Measurements from ENCODE around the gene MRC2. TPM values are rescaled to one million over a fixed set of nuclear protein-coding genes. Genes with fewer than 3 reads are reported as not detected.
A peak's percentile ranks its signal among the peaks of the same experiment; 100 is the strongest.

MRC2 gene
- total and polyA plus RNA-seq, 2 of the 13 experiments (the other 11 are each of a cell fraction or from before 2014, with no cell fraction given), result not detected

- peak; percentile 28; the same call in 1 of the 2 replicates for TF ChIP-seq IRX3 (CRISPR knock-in tag; IDR thresholded peaks at IDR 0.05; ENCODE audit: borderline replicate concordance, low read depth)
- no peak for TF ChIP-seq NR2C2 (CRISPR knock-in tag; IDR thresholded peaks at IDR 0.05; ENCODE audit: borderline replicate concordance)
- no peak for TF ChIP-seq STAT5B (CRISPR knock-in tag; IDR thresholded peaks at IDR 0.05)
- TF ChIP-seq MXD4 (CRISPR knock-in tag; IDR thresholded peaks at IDR 0.05), result no peak
- 0 out of 2 replicates have a peak, but pooled peaks have one; percentile 53 for TF ChIP-seq ZNF34 (CRISPR knock-in tag; IDR thresholded peaks at IDR 0.05; ENCODE audit: borderline replicate concordance)
- TF ChIP-seq GATAD1 (CRISPR knock-in tag; IDR thresholded peaks at IDR 0.05), result 0 out of 2 replicates have a peak, but pooled peaks have one; percentile 28
- no peak for TF ChIP-seq RORA (CRISPR knock-in tag; IDR thresholded peaks at IDR 0.05)
- TF ChIP-seq SIN3B (IDR thresholded peaks at IDR 0.05; ENCODE audit: low read length), result no peak
- peak; percentile 98 for TF ChIP-seq RAD21 (CRISPR knock-in tag; IDR thresholded peaks at IDR 0.05)
- TF ChIP-seq KDM4B (CRISPR knock-in tag; IDR thresholded peaks at IDR 0.05), result 0 out of 2 replicates have a peak, but pooled peaks have one; percentile 6
- 0 out of 2 replicates have a peak, but pooled peaks have one; percentile 21 for TF ChIP-seq MEIS1 (CRISPR knock-in tag; IDR thresholded peaks at IDR 0.05; ENCODE audit: borderline replicate concordance)
- no peak for TF ChIP-seq ARNT (IDR thresholded peaks at IDR 0.05)
- no peak for TF ChIP-seq ZSCAN31 (CRISPR knock-in tag; IDR thresholded peaks at IDR 0.05; ENCODE audit: low read depth)
- TF ChIP-seq NFIC (IDR thresholded peaks at IDR 0.05; ENCODE audit: low read length), result no peak
- no peak for TF ChIP-seq ASH2L (IDR thresholded peaks at IDR 0.05; ENCODE audit: insufficient read length, low read depth, low read length)
- no peak for TF ChIP-seq DNMT1 (CRISPR knock-in tag; IDR thresholded peaks at IDR 0.05)
- no peak for TF ChIP-seq ZNF672 (CRISPR knock-in tag; IDR thresholded peaks at IDR 0.05)
- TF ChIP-seq SMARCC2 (IDR thresholded peaks at IDR 0.05), result no peak
- TF ChIP-seq REPIN1 (CRISPR knock-in tag; IDR thresholded peaks at IDR 0.05; ENCODE audit: borderline replicate concordance, low read depth), result no peak
- 0 out of 2 replicates have a peak, but pooled peaks have one; percentile 57 for TF ChIP-seq ZNF331 (CRISPR knock-in tag; IDR thresholded peaks at IDR 0.05)
- TF ChIP-seq REL (CRISPR knock-in tag; conservative IDR thresholded peaks at IDR 0.05), result no peak
- TF ChIP-seq, protein P1, sequence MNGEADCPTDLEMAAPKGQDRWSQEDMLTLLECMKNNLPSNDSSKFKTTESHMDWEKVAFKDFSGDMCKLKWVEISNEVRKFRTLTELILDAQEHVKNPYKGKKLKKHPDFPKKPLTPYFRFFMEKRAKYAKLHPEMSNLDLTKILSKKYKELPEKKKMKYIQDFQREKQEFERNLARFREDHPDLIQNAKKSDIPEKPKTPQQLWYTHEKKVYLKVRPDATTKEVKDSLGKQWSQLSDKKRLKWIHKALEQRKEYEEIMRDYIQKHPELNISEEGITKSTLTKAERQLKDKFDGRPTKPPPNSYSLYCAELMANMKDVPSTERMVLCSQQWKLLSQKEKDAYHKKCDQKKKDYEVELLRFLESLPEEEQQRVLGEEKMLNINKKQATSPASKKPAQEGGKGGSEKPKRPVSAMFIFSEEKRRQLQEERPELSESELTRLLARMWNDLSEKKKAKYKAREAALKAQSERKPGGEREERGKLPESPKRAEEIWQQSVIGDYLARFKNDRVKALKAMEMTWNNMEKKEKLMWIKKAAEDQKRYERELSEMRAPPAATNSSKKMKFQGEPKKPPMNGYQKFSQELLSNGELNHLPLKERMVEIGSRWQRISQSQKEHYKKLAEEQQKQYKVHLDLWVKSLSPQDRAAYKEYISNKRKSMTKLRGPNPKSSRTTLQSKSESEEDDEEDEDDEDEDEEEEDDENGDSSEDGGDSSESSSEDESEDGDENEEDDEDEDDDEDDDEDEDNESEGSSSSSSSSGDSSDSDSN (CRISPR knock-in tag; IDR thresholded peaks at IDR 0.05), result peak; percentile 65
- no peak for TF ChIP-seq HES4 (CRISPR knock-in tag; IDR thresholded peaks at IDR 0.05; ENCODE audit: borderline replicate concordance)
- no peak for TF ChIP-seq ZNF431 (CRISPR knock-in tag; IDR thresholded peaks at IDR 0.05; ENCODE audit: borderline replicate concordance, low read depth)
- no peak for TF ChIP-seq WIZ (CRISPR knock-in tag; IDR thresholded peaks at IDR 0.05)
- TF ChIP-seq, protein P2, sequence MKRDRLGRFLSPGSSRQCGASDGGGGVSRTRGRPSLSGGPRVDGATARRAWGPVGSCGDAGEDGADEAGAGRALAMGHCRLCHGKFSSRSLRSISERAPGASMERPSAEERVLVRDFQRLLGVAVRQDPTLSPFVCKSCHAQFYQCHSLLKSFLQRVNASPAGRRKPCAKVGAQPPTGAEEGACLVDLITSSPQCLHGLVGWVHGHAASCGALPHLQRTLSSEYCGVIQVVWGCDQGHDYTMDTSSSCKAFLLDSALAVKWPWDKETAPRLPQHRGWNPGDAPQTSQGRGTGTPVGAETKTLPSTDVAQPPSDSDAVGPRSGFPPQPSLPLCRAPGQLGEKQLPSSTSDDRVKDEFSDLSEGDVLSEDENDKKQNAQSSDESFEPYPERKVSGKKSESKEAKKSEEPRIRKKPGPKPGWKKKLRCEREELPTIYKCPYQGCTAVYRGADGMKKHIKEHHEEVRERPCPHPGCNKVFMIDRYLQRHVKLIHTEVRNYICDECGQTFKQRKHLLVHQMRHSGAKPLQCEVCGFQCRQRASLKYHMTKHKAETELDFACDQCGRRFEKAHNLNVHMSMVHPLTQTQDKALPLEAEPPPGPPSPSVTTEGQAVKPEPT (CRISPR knock-in tag; IDR thresholded peaks at IDR 0.05; ENCODE audit: low read depth), result no peak
- TF ChIP-seq RCOR2 (CRISPR knock-in tag; IDR thresholded peaks at IDR 0.05), result no peak
- TF ChIP-seq ZNF619 (CRISPR knock-in tag; IDR thresholded peaks at IDR 0.05), result 0 out of 2 replicates have a peak, but pooled peaks have one; percentile 68
- TF ChIP-seq ZNF441 (CRISPR knock-in tag; IDR thresholded peaks at IDR 0.05; ENCODE audit: borderline replicate concordance), result no peak
Measured at GRCh38 chr17:62703776-62704380, 76.4 kb downstream of the MRC2 start (continued).

All from HepG2 (cell line).